ENCODE measurements around the gene HIVEP2.
A peak's percentile ranks its signal among the peaks of the same experiment; 100 is the strongest.

HIVEP2 gene

GRCh38 chr6:142874676-142875075, 70.3 kb downstream of the HIVEP2 start:
- DNase-seq (ENCODE audit: low read depth, low spot score) = no peak
- in situ Hi-C loops (cut with HindIII; ENCODE audit: low sequenced_read_pairs) = no loop called here
- TF ChIP-seq, protein P1, sequence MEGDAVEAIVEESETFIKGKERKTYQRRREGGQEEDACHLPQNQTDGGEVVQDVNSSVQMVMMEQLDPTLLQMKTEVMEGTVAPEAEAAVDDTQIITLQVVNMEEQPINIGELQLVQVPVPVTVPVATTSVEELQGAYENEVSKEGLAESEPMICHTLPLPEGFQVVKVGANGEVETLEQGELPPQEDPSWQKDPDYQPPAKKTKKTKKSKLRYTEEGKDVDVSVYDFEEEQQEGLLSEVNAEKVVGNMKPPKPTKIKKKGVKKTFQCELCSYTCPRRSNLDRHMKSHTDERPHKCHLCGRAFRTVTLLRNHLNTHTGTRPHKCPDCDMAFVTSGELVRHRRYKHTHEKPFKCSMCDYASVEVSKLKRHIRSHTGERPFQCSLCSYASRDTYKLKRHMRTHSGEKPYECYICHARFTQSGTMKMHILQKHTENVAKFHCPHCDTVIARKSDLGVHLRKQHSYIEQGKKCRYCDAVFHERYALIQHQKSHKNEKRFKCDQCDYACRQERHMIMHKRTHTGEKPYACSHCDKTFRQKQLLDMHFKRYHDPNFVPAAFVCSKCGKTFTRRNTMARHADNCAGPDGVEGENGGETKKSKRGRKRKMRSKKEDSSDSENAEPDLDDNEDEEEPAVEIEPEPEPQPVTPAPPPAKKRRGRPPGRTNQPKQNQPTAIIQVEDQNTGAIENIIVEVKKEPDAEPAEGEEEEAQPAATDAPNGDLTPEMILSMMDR (IDR thresholded peaks at IDR 0.05; ENCODE audit: low read depth, low read length) = no peak
- no peak overlapping the region for H3K4me3 ChIP-seq (ENCODE audit: low read depth, low read length)

DNA sequence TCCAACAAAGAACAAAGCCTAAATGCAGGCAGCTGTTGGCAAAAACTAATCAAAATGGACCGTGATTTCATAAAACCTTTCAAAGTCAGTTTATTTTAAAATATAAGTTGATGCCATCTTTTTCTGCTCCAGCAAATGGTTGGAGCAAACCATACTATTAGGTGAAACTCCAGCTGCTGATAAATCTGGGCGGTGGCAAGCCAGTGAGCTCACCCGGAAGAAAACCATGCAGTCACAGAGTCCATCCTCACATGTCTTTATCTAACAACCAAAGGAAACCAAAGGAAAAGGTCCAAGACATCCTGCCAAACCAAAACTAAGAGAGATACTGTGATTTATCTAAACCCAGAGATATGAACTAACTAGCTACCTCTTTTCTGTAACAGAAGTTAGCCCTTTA, 72.6 kb downstream of the HIVEP2 start:
- TF ChIP-seq, protein P1 (IDR thresholded peaks at IDR 0.05; ENCODE audit: low read depth, low read length) = no peak
- DNase-seq (ENCODE audit: low read depth, low spot score) = peak; percentile 45
- in situ Hi-C loops (cut with HindIII; ENCODE audit: low sequenced_read_pairs) = no loop called here
- H3K4me3 ChIP-seq (ENCODE audit: low read depth, low read length) = no peak overlapping the region

GRCh38 chr6:142871910-142872331, 73.1 kb downstream of the HIVEP2 start:
- DNase-seq (ENCODE audit: low read depth, low spot score) = peak; percentile 96
- in situ Hi-C loops (cut with HindIII; ENCODE audit: low sequenced_read_pairs) = no loop called here
- no peak overlapping the region for H3K4me3 ChIP-seq (ENCODE audit: low read depth, low read length)
- TF ChIP-seq, protein P1 (IDR thresholded peaks at IDR 0.05; ENCODE audit: low read depth, low read length) = no peak

GRCh38 chr6:142870787-142871415, 74.1 kb downstream of the HIVEP2 start:
- in situ Hi-C loops (cut with HindIII; ENCODE audit: low sequenced_read_pairs) = no loop called here
- TF ChIP-seq, protein P1 (IDR thresholded peaks at IDR 0.05; ENCODE audit: low read depth, low read length) = no peak
- no peak for DNase-seq (ENCODE audit: low read depth, low spot score)
- no peak overlapping the region for H3K4me3 ChIP-seq (ENCODE audit: low read depth, low read length)

GRCh38 chr6:142868917-142869316, 76.1 kb downstream of the HIVEP2 start:
- no peak for DNase-seq (ENCODE audit: low read depth, low spot score)
- H3K4me3 ChIP-seq (ENCODE audit: low read depth, low read length) = no peak overlapping the region
- in situ Hi-C loops (cut with HindIII; ENCODE audit: low sequenced_read_pairs) = no loop called here
- TF ChIP-seq, protein P1 (IDR thresholded peaks at IDR 0.05; ENCODE audit: low read depth, low read length) = no peak

- H3K4me3 ChIP-seq (ENCODE audit: low read depth, low read length) = no peak overlapping the region
- DNase-seq (ENCODE audit: low read depth, low spot score) = peak; percentile 59
- in situ Hi-C loops (cut with HindIII; ENCODE audit: low sequenced_read_pairs) = no loop called here
- TF ChIP-seq, protein P1 (IDR thresholded peaks at IDR 0.05; ENCODE audit: low read depth, low read length) = no peak
Measured at GRCh38 chr6:142867988-142868812, 76.8 kb downstream of the HIVEP2 start.
